Lower lobe of right lung (tissue), 2 donors: Measurements from ENCODE around the gene S100A14. TPM values are rescaled to one million over a fixed set of nuclear protein-coding genes. Genes with fewer than 3 reads are reported as not detected.

Experiments used
- ATAC-seq, 2 donors: fragments of 200-7000 bp; cut with Tn5 transposase; one replicate each; pipeline ENCODE4 v1.9.1; 2020 to 2022; ENCODE audit warnings: mild to moderate bottlenecking in 2 of 2, moderate library complexity in 2 of 2
- DNase-seq: peaks from one replicate; pipeline ENCODE4 v3.0.0-alpha.2; 2020
- H3K27ac ChIP-seq: fragments of 200-600 bp; one replicate; pipeline ENCODE4 v1.8.0; 2022
- H3K27me3 ChIP-seq: fragments of 200-600 bp; one replicate; pipeline ENCODE4 v1.8.0; 2022; ENCODE audit warnings: low read depth
- H3K36me3 ChIP-seq: fragments of 200-600 bp; one replicate; pipeline ENCODE4 v1.8.0; 2022; ENCODE audit warnings: mild to moderate bottlenecking
- H3K4me1 ChIP-seq: fragments of 200-600 bp; one replicate; pipeline ENCODE4 v1.8.0; 2022
- H3K4me3 ChIP-seq: fragments of 200-600 bp; one replicate; pipeline ENCODE4 v1.8.0; 2022; ENCODE audit warnings: mild to moderate bottlenecking
- H3K9me3 ChIP-seq: fragments of 200-600 bp; one replicate; pipeline ENCODE4 v1.8.0; 2022
- intact Hi-C: fragments of 100-400 bp; cut with DNase I; formaldehyde crosslinking; loops from one replicate; pipeline ENCODE4 v1.11.0; 2022
- total RNA-seq: library from RNA; stranded (reverse); fragmentation: NEBNext Ultra II Directional; extraction: Animal tissue kit (Norgen Biotek cat#: 25700); gene quantifications from one replicate; pipeline ENCODE4 v1.2.1, GENCODE V29; 2021
- TF ChIP-seq, protein P1 (sequence below): fragments of 200-600 bp; IDR thresholded peaks from one replicate; pipeline ENCODE4 v1.8.0; 2022; ENCODE audit warnings: antibody characterized with exemption, mild to moderate bottlenecking
- donor health status: DM: no; HTN: yes; CAD: no; lungs with severe emphysema.

S100A14 gene
- total RNA-seq, 1 donor from 2014 or later: 138 TPM

DNA sequence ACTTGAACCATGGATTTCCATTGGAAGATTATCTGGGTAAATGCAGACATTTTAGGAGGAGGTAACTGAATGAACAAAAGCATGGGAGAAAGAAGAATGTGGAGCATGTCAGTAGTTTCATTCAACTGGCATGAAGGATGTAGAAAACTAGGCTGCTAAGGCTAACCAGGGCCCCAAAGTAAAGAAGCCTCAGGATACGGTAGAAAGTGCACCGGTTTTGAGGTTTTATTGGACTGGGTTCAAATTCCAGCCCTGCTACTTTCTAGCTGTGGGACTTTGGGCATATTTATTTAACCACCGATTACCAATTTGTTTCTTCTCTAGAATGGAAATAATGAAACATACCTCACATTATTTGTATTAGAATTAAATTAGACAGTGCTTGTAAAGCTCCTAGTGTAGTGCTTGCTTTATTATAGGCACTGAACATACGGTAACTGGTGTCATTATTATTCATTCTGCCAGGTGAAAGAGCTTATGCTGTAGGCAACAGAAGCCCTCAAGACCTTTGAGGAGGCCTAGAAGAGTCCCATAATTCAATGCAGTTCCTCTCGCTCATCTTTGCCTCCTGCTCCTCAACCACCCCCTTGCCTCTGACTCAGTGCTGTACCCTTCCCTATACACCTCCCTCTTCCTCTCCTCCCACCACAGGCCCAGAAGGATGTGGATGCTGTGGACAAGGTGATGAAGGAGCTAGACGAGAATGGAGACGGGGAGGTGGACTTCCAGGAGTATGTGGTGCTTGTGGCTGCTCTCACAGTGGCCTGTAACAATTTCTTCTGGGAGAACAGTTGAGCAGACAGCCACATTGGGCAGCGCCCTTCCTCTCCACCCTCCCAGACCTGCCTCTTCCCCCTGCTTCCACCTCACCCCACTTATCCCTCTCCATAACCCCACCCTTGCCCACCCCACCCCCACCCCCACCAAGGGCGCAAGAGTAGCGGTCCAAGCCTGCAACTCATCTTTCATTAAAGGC, 15.2 kb upstream of the S100A14 start:
- no peak overlapping the region for H3K4me3 ChIP-seq
- DNase-seq (no peak), ATAC-seq (no peak)
- H3K36me3 ChIP-seq: peaks cover 10% of the 10 kb centered on the region
- intact Hi-C loops: no loop called here
- no peaks in the 10 kb centered on the region for H3K9me3 ChIP-seq
- TF ChIP-seq, protein P1, sequence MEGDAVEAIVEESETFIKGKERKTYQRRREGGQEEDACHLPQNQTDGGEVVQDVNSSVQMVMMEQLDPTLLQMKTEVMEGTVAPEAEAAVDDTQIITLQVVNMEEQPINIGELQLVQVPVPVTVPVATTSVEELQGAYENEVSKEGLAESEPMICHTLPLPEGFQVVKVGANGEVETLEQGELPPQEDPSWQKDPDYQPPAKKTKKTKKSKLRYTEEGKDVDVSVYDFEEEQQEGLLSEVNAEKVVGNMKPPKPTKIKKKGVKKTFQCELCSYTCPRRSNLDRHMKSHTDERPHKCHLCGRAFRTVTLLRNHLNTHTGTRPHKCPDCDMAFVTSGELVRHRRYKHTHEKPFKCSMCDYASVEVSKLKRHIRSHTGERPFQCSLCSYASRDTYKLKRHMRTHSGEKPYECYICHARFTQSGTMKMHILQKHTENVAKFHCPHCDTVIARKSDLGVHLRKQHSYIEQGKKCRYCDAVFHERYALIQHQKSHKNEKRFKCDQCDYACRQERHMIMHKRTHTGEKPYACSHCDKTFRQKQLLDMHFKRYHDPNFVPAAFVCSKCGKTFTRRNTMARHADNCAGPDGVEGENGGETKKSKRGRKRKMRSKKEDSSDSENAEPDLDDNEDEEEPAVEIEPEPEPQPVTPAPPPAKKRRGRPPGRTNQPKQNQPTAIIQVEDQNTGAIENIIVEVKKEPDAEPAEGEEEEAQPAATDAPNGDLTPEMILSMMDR: no peak
- H3K4me1 ChIP-seq: peaks cover 59% of the 10 kb centered on the region
- no peaks in the 10 kb centered on the region for H3K27me3 ChIP-seq
- no peak overlapping the region for H3K27ac ChIP-seq

DNA sequence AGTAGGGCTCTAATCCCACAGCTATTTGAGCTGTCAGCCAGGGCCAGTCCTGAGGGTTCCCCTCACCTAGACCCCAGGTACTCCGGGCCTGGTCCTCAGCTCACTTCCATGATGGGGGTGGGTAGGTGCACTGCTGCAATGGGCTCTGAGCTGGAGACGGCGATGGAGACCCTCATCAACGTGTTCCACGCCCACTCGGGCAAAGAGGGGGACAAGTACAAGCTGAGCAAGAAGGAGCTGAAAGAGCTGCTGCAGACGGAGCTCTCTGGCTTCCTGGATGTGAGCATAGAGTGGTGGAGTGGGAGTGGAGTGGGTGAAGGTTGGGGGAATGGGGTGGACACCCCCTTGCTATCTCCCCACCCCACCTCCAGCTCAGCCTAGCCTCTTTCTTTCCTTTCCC, 14.3 kb upstream of the S100A14 start:
- H3K36me3 ChIP-seq: peaks cover 6% of the 10 kb centered on the region
- ATAC-seq (no peak), DNase-seq (no peak)
- H3K4me3 ChIP-seq: no peak overlapping the region
- TF ChIP-seq, protein P1: no peak
- peak overlapping the region; percentile 24 for H3K27ac ChIP-seq
- peaks cover 59% of the 10 kb centered on the region for H3K4me1 ChIP-seq
- H3K9me3 ChIP-seq: no peaks in the 10 kb centered on the region
- no peaks in the 10 kb centered on the region for H3K27me3 ChIP-seq
- intact Hi-C loops: no loop called here

DNA sequence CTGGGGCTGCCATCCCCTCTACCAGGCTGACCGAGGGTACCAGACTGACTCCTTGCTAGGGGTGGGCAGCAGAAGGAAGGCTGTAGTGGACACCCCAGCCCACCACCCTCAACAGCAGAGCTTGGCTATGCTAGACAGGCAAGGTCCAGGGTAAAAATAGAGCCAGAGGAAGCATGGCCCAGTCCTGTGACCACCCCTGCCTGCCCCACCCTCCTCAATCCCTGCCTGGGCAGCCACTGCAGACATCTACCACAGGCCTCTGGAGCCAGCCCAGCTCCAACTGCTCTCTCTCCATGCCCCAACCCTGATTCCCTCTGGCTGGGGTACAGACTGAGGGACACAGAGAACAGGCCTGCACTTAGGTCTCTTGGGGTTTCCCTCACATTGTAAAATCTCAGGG, 13.8 kb upstream of the S100A14 start:
- Histone ChIP-seq H3K4me3 (no peak overlapping the region), H3K36me3 (peaks cover 6% of the 10 kb centered on the region), H3K4me1 (peaks cover 59% of the 10 kb centered on the region), H3K9me3 (no peaks in the 10 kb centered on the region), H3K27me3 (no peaks in the 10 kb centered on the region), H3K27ac (peak overlapping the region; percentile 24)
- DNase-seq (no peak), ATAC-seq (no peak)
- TF ChIP-seq, protein P1: no peak
- intact Hi-C loops: no loop called here

DNA sequence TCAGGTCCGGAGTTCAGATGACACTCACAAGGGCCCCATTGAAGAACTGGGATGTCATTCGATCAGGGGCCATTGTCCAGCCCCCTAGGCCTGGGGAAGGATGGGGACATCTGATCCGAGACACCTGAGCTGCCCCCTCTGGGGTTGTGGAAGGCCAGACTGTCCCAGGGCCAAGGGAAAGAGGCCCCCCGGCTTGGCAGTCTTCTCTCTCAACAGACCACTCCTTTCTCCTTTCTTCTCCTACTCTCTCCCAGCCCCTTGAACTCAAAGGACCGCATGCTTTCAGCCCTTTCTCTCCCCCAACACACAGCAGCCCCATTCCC, 13.2 kb upstream of the S100A14 start:
- peaks cover 6% of the 10 kb centered on the region for H3K36me3 ChIP-seq
- intact Hi-C loops: no loop called here
- H3K9me3 ChIP-seq: no peaks in the 10 kb centered on the region
- DNase-seq: no peak
- peaks cover 62% of the 10 kb centered on the region for H3K4me1 ChIP-seq
- H3K27ac ChIP-seq: no peak overlapping the region
- H3K27me3 ChIP-seq: no peaks in the 10 kb centered on the region
- TF ChIP-seq, protein P1: no peak
- no peak overlapping the region for H3K4me3 ChIP-seq
- no peak for ATAC-seq

DNA sequence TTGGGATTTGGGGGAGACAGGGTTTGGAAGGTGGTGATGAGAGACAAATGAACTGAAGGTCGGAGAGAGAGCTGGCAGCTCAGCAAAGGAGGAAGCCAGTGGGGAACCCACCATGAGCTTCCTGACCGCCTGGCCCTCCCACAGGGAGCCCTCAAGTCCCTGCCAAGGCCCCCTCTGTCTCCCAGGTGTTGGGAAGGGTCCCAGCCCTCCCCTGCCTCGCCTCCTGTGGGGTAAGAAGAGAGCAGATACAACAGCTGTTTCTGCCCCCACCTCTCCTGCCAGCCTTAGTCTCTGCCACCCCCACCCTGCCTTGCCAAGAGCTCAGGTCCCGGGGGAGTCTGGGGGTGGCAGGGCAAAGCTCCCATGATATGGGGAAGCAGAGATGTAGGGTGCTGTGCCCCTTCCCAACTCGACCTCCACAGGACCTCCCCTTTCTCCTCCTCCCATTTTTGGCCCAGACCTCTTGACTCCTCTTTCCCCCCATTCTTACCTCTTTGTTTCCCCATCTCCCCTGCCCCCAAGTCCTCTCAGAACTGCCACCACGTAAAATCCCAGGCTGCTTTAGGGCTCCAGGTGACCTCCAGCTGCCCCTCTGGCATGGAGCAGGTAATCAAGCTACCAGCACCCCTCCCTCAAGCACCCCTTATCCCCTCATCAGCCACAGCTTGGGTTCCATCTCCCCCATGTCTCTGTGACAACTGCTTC, 12.7 kb upstream of the S100A14 start:
- peaks cover 6% of the 10 kb centered on the region for H3K36me3 ChIP-seq
- peak overlapping the region; percentile 6 for H3K27ac ChIP-seq
- no peak overlapping the region for H3K4me3 ChIP-seq
- H3K9me3 ChIP-seq: no peaks in the 10 kb centered on the region
- DNase-seq (no peak), ATAC-seq (no peak)
- peaks cover 67% of the 10 kb centered on the region for H3K4me1 ChIP-seq
- intact Hi-C loops: no loop called here
- H3K27me3 ChIP-seq: no peaks in the 10 kb centered on the region
- TF ChIP-seq, protein P1: no peak
